Natural killer cell (primary cell): Measurements from ENCODE around the gene HOXD10. TPM values are rescaled to one million over a fixed set of nuclear protein-coding genes. Genes with fewer than 3 reads are reported as not detected.
A peak's percentile ranks its signal among the peaks of the same experiment; 100 is the strongest.

Experiments
- ATAC-seq, 3 donors: fragments of 150-1000 bp in 2 of 3; fragments of 200-7000 bp in 1 of 3; cut with Tn5 transposase; 1 replicate in 1 of 3; 2 replicates in 2 of 3; pipeline ENCODE4 v1.10.0; 2021; ENCODE audit warnings: mild to moderate bottlenecking in 2 of 3, moderate library complexity in 2 of 3
- DNase-seq, 2 donors: peaks; one replicate each; pipeline versions ENCODE4 v3.0.0 to v3.0.0-alpha.2; 2013 to 2021; ENCODE audit warnings: mixed read lengths in 1 of 2
- H3K27ac ChIP-seq: one replicate; pipeline ENCODE4 v1.5.1; 2013; ENCODE audit warnings: mild to moderate bottlenecking, low read length
- H3K27me3 ChIP-seq: one replicate; pipeline ENCODE4 v1.6.1; 2013; ENCODE audit warnings: low read length; ENCODE audit not compliant: control insufficient read depth, insufficient read depth
- H3K36me3 ChIP-seq: one replicate; pipeline ENCODE4 v1.6.1; 2013; ENCODE audit warnings: low read length; ENCODE audit not compliant: control insufficient read depth, insufficient read depth
- H3K4me1 ChIP-seq: one replicate; pipeline ENCODE4 v1.6.1; 2013; ENCODE audit warnings: low read length; ENCODE audit not compliant: control insufficient read depth, insufficient read depth
- H3K4me3 ChIP-seq: one replicate; pipeline ENCODE4 v1.5.1; 2013; ENCODE audit warnings: low read length
- H3K9me3 ChIP-seq: one replicate; pipeline ENCODE4 v1.6.1; 2013; ENCODE audit warnings: low read length; ENCODE audit not compliant: control insufficient read depth, insufficient read depth
- H3K27ac Mint-ChIP-seq, 2 donors: one replicate each; pipeline ENCODE4 v1.8.0; 2022; ENCODE audit warnings: mild to moderate bottlenecking in 2 of 2, mixed read lengths in 2 of 2, moderate library complexity in 1 of 2
- H3K27me3 Mint-ChIP-seq, 2 donors: one replicate each; pipeline ENCODE4 v1.8.0; 2022; ENCODE audit warnings: low read depth in 2 of 2, mixed read lengths in 2 of 2
- H3K36me3 Mint-ChIP-seq: one replicate; pipeline ENCODE4 v1.8.0; 2022; ENCODE audit warnings: mixed read lengths
- H3K4me1 Mint-ChIP-seq, 2 donors: one replicate each; pipeline ENCODE4 v1.8.0; 2022; ENCODE audit warnings: mixed read lengths in 2 of 2
- H3K4me3 Mint-ChIP-seq: one replicate; pipeline ENCODE4 v1.8.0; 2022; ENCODE audit warnings: mild to moderate bottlenecking, moderate library complexity, mixed read lengths
- H3K9me3 Mint-ChIP-seq, 2 donors: one replicate each; pipeline ENCODE4 v1.8.0; 2022; ENCODE audit warnings: mixed read lengths in 2 of 2
- CTCF ChIP-seq: fragments of 200-600 bp; IDR thresholded peaks from one replicate; pipeline ENCODE4 v1.8.0; 2022; ENCODE audit warnings: antibody characterized with exemption
- WGBS: methylation state at CpG from one replicate; pipeline ENCODE4 v1.1.7; 2013; ENCODE audit warnings: missing lambda C conversion rate; ENCODE audit not compliant: insufficient coverage; 5-methylcytosine and 5-hydroxymethylcytosine counted together
- intact Hi-C: fragments of 100-400 bp; cut with micrococcal nuclease; formaldehyde crosslinking; loops from one replicate; pipeline ENCODE4 v1.14.2; 2022
- total RNA-seq, 4 donors: library from RNA; stranded (reverse); fragments of 120-200 nt in 1 of 4; gene quantifications; one replicate each; pipeline versions ENCODE4 v1.2.3 to v1.2.4, GENCODE V29; 2013 to 2022

Gene HOXD10
- total RNA-seq, 3 donors from 2014 or later (not counting 1 experiment from before 2014, with no cell fraction given): not detected

- TF ChIP-seq CTCF: no peak
- peak overlapping the region; percentile 86 for H3K4me3 Mint-ChIP-seq
- Histone ChIP-seq H3K4me3 (no peak overlapping the region), H3K9me3 (peaks cover 4% of the 10 kb centered on the region), H3K36me3 (no peaks in the 10 kb centered on the region), H3K27ac (no peak overlapping the region), H3K27me3 (peaks cover 80% of the 10 kb centered on the region), H3K4me1 (peaks cover 30% of the 10 kb centered on the region)
- peaks cover 37 to 43% of the 10 kb centered on the region in 2 donors for H3K4me1 Mint-ChIP-seq
- DNase-seq (no peak), ATAC-seq (no peak)
- H3K27me3 Mint-ChIP-seq: peaks cover 72 to 87% of the 10 kb centered on the region in 2 donors
- no peaks in the 10 kb centered on the region for H3K9me3 Mint-ChIP-seq
- peak overlapping the region in 1 of 2 donors; percentile 26 for H3K27ac Mint-ChIP-seq
- intact Hi-C loops: loop anchor here (5.0 kb wide), 1 partner anchor 421 kb away; no protein-coding TSS in a partner anchor
- peaks cover 30% of the 10 kb centered on the region for H3K36me3 Mint-ChIP-seq
- 9% methylated on average over 9 of the region's 15 CpGs for WGBS
Measured at GRCh38 chr2:176130957-176131847, 14.6 kb downstream of the HOXD10 start.

GRCh38 chr2:176131848-176132158 is 15.2 kb downstream of the HOXD10 start:
- H3K27ac Mint-ChIP-seq: no peak overlapping the region

GRCh38 chr2:176132205-176133171 is 15.9 kb downstream of the HOXD10 start:
- peaks cover 33% of the 10 kb centered on the region for H3K36me3 Mint-ChIP-seq
- Histone ChIP-seq H3K27me3 (peaks cover 79% of the 10 kb centered on the region), H3K27ac (no peak overlapping the region), H3K9me3 (peaks cover 4% of the 10 kb centered on the region), H3K4me1 (peaks cover 36% of the 10 kb centered on the region), H3K36me3 (no peaks in the 10 kb centered on the region), H3K4me3 (no peak overlapping the region)
- H3K27me3 Mint-ChIP-seq: peaks cover 70 to 80% of the 10 kb centered on the region in 2 donors
- TF ChIP-seq CTCF: no peak
- H3K4me3 Mint-ChIP-seq: peak overlapping the region; percentile 87
- peak in 2 of 3 donors; percentile 16 to 25 for ATAC-seq
- H3K9me3 Mint-ChIP-seq: no peaks in the 10 kb centered on the region
- peaks cover 37 to 43% of the 10 kb centered on the region in 2 donors for H3K4me1 Mint-ChIP-seq
- DNase-seq: peak in 1 of 2 donors; percentile 55
- intact Hi-C loops: loop anchor here (5.0 kb wide), 1 partner anchor 420 kb away; no protein-coding TSS in a partner anchor
- no peak overlapping the region for H3K27ac Mint-ChIP-seq
- 10% methylated on average over 29 of the region's 33 CpGs for WGBS

More at GRCh38 chr2:176131848-176132158, 15.2 kb downstream of the HOXD10 start:
- Mint-ChIP-seq H3K27me3 (peaks cover 70 to 81% of the 10 kb centered on the region in 2 donors), H3K36me3 (peaks cover 30% of the 10 kb centered on the region), H3K9me3 (no peaks in the 10 kb centered on the region), H3K4me3 (peak overlapping the region; percentile 87), H3K4me1 (peaks cover 37 to 43% of the 10 kb centered on the region in 2 donors)
- peaks cover 34% of the 10 kb centered on the region for H3K4me1 ChIP-seq
- ATAC-seq (no peak), DNase-seq (no peak)
- no peak for TF ChIP-seq CTCF
- WGBS: 21% methylated on average over 3 of the region's 4 CpGs
- H3K4me3 ChIP-seq: no peak overlapping the region
- intact Hi-C loops: loop anchor here (5.0 kb wide), 1 partner anchor 420 kb away; no protein-coding TSS in a partner anchor
- no peak overlapping the region for H3K27ac ChIP-seq
- H3K36me3 ChIP-seq: no peaks in the 10 kb centered on the region
- peaks cover 4% of the 10 kb centered on the region for H3K9me3 ChIP-seq
- peaks cover 79% of the 10 kb centered on the region for H3K27me3 ChIP-seq
